ENCODE results near the gene HAPLN2.

- TF ChIP-seq CTCF (IDR thresholded peaks at IDR 0.05), result no peak
- TF ChIP-seq POLR2A (IDR thresholded peaks at IDR 0.05), result no peak
- no peak for TF ChIP-seq POLR2AphosphoS5 (IDR thresholded peaks at IDR 0.05)
- no peak for TF ChIP-seq EP300 (IDR thresholded peaks at IDR 0.05; ENCODE audit: low read depth)
Observed at GRCh38 chr1:156652992-156653355, 33.8 kb downstream of the HAPLN2 start.

Measured in transverse colon (tissue), 4 donors.